GM19238 (cell line): Measurements from ENCODE around the gene SCP2.
A peak's percentile ranks its signal among the peaks of the same experiment; 100 is the strongest.

Experiments
- DNase-seq: peaks from one replicate; pipeline ENCODE4 v3.0.0; 2011; ENCODE audit warnings: low spot score; ENCODE audit not compliant: insufficient read length

Gene SCP2, protein sequence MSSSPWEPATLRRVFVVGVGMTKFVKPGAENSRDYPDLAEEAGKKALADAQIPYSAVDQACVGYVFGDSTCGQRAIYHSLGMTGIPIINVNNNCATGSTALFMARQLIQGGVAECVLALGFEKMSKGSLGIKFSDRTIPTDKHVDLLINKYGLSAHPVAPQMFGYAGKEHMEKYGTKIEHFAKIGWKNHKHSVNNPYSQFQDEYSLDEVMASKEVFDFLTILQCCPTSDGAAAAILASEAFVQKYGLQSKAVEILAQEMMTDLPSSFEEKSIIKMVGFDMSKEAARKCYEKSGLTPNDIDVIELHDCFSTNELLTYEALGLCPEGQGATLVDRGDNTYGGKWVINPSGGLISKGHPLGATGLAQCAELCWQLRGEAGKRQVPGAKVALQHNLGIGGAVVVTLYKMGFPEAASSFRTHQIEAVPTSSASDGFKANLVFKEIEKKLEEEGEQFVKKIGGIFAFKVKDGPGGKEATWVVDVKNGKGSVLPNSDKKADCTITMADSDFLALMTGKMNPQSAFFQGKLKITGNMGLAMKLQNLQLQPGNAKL

GRCh38 chr1:52927212-52928014 lies at the start of gene SCP2:
Gene SCP2, plus strand, starts transcription at chr1:52927276. Its CDS starts 121 bp downstream, at chr1:52927397.
- peak; percentile 77 for DNase-seq

GRCh38 chr1:52877554-52877953 lies 49.5 kb upstream of the SCP2 start:
- DNase-seq, result no peak

- DNase-seq, result no peak
These were observed 46.9 kb upstream of the SCP2 start for GRCh38 chr1:52880206-52880605.

DNA sequence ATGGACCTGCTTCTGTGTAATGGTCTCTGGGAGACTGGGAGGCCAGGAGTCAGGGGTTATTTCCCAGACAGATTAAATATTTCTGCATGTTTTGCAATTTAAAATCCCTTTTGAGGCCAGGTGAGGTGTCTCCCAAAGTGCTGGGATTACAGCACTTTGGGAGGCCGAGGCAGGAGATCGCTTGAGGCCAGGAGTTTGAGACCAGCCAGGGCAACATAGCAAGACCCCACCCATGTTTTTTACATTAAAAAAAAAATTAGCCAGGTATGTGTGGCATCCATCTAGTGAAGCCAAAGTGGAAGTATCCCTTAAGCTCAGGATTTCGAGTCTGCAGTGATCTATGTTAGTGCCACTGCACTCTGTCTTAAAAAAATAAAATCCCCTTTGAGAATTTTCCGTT lies 39.6 kb upstream of the SCP2 start:
- DNase-seq, result no peak

GRCh38 chr1:52892424-52893215 lies 34.5 kb upstream of the SCP2 start:
- DNase-seq, result no peak

DNA sequence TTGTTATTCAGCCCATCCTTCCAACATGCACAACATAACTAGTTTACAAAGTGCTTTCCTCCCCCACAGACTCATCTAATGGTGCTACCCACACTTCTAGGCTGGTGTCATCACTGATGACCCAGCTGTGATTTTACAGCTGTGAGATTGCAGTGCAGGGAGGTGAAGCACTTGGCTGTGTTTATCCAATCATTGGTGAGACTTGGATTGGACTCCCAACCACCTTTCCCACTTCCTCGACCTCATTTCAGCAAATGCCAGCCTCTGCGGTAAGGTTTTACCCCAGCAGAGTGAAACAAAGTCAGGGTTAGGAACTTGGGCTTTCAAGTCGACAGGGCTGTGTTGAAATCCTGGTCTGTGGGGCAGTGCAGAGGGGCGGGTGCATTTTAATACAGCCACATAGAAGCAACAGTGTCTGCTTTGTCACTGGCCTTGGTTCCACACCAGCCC lies 27.6 kb upstream of the SCP2 start:
- no peak for DNase-seq

DNA sequence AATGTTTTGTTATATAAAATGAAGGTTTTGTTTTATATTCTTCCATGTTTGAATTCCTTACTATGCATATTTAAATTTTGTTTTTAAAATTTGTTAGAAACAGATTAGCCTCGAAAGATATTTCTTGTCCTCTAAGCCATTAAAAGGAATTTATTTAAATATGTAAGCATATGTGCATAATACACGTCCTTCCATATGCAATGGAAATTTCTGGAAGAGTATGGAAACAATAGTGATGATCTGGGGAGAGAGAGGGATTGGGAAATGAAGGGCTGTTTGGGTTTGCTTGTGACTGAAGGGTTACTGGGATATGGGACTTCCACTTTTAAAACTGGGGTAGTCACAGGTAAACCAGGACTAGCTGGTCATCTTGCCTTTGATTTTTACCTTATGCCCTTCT lies 26.7 kb upstream of the SCP2 start:
- DNase-seq, result no peak

- DNase-seq, result no peak
These were observed 25.7 kb upstream of the SCP2 start for GRCh38 chr1:52901384-52901783.

GRCh38 chr1:52904208-52904926 lies 22.7 kb upstream of the SCP2 start:
- no peak for DNase-seq

- DNase-seq, result peak; percentile 63
These were observed 22.0 kb upstream of the SCP2 start for GRCh38 chr1:52904927-52905698.

- DNase-seq, result no peak
These were observed 20.9 kb upstream of the SCP2 start for GRCh38 chr1:52906135-52906603.

DNA sequence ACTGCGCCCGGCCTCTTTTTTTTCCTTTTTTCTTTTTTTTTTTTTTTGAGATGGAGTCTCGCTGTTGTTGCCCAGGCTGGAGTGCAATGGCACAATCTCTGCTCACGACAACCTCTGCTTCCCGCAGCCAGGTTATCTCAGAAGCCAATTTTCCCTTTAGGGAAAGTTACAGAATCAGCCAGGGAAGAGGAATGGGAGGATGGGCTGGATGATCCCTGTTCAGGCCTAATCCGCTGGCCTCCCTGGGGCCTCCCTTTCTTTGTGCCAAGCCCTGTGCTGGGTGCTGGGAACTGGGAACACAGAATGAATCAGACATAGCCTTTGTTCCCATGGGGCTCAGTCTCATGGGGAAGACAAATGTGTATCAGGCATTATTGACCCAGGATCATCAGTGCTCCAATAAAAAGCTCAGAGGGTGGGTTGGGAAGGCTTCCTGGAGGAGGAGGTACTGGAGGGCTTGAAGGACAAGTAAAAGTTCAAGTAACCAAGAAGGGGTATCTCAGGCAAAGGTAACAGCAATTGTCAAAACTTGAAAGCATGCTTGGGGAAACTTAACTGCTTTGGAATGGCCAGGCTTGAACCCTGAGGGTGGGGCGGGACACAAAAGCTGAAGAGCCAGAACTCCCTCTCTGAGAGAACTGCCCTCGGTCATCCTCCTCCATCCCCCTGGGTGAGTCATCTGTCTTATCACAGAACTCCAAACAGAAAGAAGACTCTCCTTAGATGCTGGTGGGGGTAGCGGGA lies 19.8 kb upstream of the SCP2 start:
- no peak for DNase-seq

DNA sequence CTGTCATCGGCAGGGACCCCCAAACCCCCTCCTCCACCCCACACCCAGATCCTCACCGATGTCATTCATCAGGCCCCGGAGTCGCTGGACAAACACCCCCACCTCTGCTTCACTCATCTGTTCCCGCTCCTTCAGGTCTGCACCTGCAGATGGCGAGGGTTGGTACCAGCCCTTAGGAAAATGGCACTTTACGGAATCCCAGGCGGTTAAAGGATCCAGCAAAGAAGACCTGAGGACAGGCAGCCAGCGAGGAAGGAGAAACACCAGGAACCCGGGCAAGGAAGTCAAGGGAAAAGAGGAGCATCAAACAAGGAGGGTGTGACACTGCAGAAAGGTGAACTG lies 19.3 kb upstream of the SCP2 start:
- no peak for DNase-seq

- no peak for DNase-seq
These were observed 15.5 kb upstream of the SCP2 start for GRCh38 chr1:52911541-52911940.

GRCh38 chr1:52913014-52913413 lies 14.1 kb upstream of the SCP2 start:
- DNase-seq, result no peak

- no peak for DNase-seq
These were observed 13.5 kb upstream of the SCP2 start for GRCh38 chr1:52913537-52913936.

- no peak for DNase-seq
These were observed 12.6 kb upstream of the SCP2 start for GRCh38 chr1:52914463-52914862.

DNA sequence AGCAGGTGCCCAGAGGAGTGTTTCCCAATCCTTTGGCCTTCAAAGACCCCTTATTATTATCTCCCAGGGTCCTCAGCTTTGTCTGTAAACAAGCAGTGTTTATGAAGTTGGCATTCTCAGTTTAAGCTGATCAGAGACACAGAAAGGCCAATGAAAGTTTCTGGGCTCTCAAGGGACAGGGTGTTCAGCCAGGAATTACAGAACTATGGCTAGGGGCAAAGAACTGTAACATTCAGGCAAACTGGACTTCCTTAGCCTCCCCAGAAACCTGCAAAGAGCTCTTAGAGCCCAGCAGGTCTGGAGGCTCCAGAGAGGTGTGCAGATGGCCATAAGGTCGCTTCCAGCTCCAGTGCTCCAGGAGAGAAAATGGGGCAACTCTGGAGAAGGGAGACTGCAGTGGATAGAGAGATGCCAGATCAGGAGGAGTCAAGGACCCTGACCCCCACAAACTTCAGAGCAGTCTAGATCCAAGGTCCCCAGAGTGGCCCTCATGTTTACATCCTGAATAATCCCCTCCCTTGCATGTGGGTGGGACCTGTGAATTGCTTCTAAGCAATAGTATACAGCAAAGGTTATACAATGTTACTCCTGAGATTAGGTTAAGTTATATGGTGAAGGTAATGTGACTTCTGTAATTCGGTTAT lies 11.7 kb upstream of the SCP2 start:
- DNase-seq, result no peak

DNA sequence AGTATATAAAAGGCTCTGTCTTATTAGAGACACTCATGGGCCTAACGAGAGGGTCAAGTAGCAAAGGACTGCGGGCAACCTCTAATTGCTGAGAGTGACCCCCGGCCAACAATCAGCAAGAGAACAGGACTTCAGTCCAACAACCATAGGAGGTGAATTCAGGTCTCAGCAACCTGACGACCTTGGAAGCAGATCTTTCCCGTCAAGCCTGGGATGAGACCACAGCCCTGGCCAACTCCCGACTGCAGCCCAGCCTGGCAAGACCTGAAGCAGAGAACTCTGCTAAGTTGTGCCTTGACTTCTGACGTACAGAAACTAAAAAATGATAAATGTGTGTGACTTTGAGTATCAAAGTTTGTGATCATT lies 11.2 kb upstream of the SCP2 start:
- no peak for DNase-seq
